Measurements from ENCODE around the gene DNAH7. TPM values are rescaled to one million over a fixed set of nuclear protein-coding genes. Genes with fewer than 3 reads are reported as not detected.

DNAH7 gene
- total and polyA plus RNA-seq, 2 of the 13 experiments (the other 11 are each of a cell fraction or from before 2014, with no cell fraction given) = 0.09 TPM; not detected in 1

DNA sequence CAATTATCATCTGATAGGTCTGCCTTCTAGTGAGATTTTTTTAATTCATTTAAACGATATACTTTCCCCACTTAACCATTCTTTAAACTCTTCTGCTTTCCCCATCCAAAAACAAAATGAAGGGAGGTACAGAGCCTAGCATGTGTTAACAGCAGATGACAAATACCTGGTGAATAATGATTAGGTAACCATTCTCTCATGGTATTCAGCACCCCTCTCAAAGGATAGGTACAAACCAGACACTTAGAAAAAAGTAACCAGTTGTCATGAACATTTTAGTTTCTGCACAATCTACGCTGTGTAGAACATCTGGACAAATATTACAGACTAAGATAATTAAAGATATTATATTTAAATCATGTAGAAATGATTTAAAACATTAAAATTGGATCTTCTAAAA is 56.3 kb downstream of the DNAH7 start:
- no TSS peak for BruUV-seq (replicated peaks)
- WGBS (ENCODE audit: low lambda C conversion rate) = 2% methylated on average over 2 of the region's 2 CpGs

DNA sequence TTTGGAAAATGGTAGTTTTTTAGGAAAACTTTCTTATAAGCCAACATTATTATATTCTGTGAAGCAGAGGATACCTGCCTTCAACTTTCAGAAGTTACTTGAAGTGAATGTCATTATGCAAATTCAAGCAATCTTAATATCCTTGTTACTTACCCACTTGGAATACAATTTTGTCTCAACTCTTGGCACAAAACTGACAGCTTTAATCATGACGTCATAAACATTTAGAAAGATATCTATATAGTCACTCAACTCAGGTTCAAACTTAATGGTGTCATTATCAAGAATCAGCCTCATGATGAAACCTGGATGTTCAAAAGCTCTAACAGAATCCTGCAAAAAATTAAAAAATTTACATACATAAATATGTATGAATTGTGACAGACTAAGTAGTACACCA is 68.1 kb downstream of the DNAH7 start:
- ChIA-PET POLR2A (no interaction called here), CTCF (ENCODE audit: low intra/inter-chr PET ratio, low total read pairs) (no interaction called here)
- no peaks in the 10 kb centered on the region for H3K79me2 ChIP-seq (ENCODE audit: insufficient read depth, low read length)
- no peaks in the 10 kb centered on the region for H3K9me3 ChIP-seq (ENCODE audit: low read length)
- DNase-seq (ENCODE audit: low spot score) (no peak), FAIRE-seq (no peak), ATAC-seq (no peak)
- in situ Hi-C loops (cut with HindIII; ENCODE audit: extremely low pct_ligation_motif_present, low pct_unique_long_range_greater_than_20kb) (no loop called here), intact Hi-C loops (cut with micrococcal nuclease; ENCODE audit: unreplicated experiment) (no loop called here)
- H3K4me3 ChIP-seq (replicated peaks in 1 of 3; ENCODE audit: insufficient read depth in 1 of 3, low read depth in 2 of 3, low read length in 3 of 3) = no peak overlapping the region
- no peak overlapping the region for H3K9ac ChIP-seq (ENCODE audit: insufficient read depth, low read depth, low read length)
- no TSS peak for BruUV-seq (replicated peaks)
- no peak overlapping the region for H2AFZ ChIP-seq (ENCODE audit: low read length)
- WGBS (ENCODE audit: low lambda C conversion rate) = 0% methylated on average over 1 of the region's 1 CpG
- H3K4me1 ChIP-seq (ENCODE audit: insufficient read depth, low read length) = no peaks in the 10 kb centered on the region
- no peaks in the 10 kb centered on the region for H3K36me3 ChIP-seq (replicated peaks in 1 of 2; ENCODE audit: control insufficient read depth in 1 of 2, insufficient read depth in 2 of 2, low read length in 2 of 2)
- no peak overlapping the region for H3K27ac ChIP-seq (ENCODE audit: extremely low read length, insufficient read depth, low read length)
- no peaks in the 10 kb centered on the region for H4K20me1 ChIP-seq (ENCODE audit: insufficient read depth, low read length)
- no peak overlapping the region for H3K4me2 ChIP-seq (ENCODE audit: low read depth, low read length)
- H3K27me3 ChIP-seq (ENCODE audit: control insufficient read depth in 1 of 2, insufficient read depth in 2 of 2, low read length in 2 of 2) = no peaks in the 10 kb centered on the region
- no peak for TF ChIP-seq NBN (conservative IDR thresholded peaks at IDR 0.05)
- TF ChIP-seq ZNF230 (CRISPR knock-in tag; IDR thresholded peaks at IDR 0.05) = no peak
- TF ChIP-seq KDM5A (IDR thresholded peaks at IDR 0.05; ENCODE audit: borderline replicate concordance, low read length) = no peak
- TF ChIP-seq, protein P1, sequence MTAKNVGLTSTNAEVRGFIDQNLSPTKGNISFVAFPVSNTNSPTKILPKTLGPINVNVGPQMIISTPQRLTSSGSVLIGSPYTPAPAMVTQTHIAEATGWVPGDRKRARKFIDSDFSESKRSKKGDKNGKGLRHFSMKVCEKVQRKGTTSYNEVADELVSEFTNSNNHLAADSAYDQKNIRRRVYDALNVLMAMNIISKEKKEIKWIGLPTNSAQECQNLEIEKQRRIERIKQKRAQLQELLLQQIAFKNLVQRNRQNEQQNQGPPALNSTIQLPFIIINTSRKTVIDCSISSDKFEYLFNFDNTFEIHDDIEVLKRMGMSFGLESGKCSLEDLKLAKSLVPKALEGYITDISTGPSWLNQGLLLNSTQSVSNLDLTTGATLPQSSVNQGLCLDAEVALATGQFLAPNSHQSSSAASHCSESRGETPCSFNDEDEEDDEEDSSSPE (CRISPR knock-in tag; IDR thresholded peaks at IDR 0.05) = no peak
- TF ChIP-seq, protein P2, sequence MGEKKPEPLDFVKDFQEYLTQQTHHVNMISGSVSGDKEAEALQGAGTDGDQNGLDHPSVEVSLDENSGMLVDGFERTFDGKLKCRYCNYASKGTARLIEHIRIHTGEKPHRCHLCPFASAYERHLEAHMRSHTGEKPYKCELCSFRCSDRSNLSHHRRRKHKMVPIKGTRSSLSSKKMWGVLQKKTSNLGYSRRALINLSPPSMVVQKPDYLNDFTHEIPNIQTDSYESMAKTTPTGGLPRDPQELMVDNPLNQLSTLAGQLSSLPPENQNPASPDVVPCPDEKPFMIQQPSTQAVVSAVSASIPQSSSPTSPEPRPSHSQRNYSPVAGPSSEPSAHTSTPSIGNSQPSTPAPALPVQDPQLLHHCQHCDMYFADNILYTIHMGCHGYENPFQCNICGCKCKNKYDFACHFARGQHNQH (CRISPR knock-in tag; IDR thresholded peaks at IDR 0.05) = no peak
- TF ChIP-seq NFKB2 (CRISPR knock-in tag; IDR thresholded peaks at IDR 0.05; ENCODE audit: borderline replicate concordance) = no peak
- TF ChIP-seq CREB1 (IDR thresholded peaks at IDR 0.05) = peak; percentile 98
- TF ChIP-seq CREB1 (CRISPR knock-in tag; IDR thresholded peaks at IDR 0.05) = no peak
- TF ChIP-seq TCF7L2 (IDR thresholded peaks at IDR 0.05; ENCODE audit: low read depth, low read length) = no peak
- TF ChIP-seq HNRNPLL (IDR thresholded peaks at IDR 0.05; ENCODE audit: low read depth, low read length, poor library complexity, severe bottlenecking) = no peak
- TF ChIP-seq, protein P3, sequence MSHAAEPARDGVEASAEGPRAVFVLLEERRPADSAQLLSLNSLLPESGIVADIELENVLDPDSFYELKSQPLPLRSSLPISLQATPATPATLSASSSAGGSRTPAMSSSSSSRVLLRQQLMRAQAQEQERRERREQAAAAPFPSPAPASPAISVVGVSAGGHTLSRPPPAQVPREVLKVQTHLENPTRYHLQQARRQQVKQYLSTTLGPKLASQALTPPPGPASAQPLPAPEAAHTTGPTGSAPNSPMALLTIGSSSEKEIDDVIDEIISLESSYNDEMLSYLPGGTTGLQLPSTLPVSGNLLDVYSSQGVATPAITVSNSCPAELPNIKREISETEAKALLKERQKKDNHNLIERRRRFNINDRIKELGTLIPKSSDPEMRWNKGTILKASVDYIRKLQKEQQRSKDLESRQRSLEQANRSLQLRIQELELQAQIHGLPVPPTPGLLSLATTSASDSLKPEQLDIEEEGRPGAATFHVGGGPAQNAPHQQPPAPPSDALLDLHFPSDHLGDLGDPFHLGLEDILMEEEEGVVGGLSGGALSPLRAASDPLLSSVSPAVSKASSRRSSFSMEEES (CRISPR knock-in tag; IDR thresholded peaks at IDR 0.05) = no peak
- TF ChIP-seq SRY (CRISPR knock-in tag; IDR thresholded peaks at IDR 0.05) = no peak

More for the DNA sequence above, 56.3 kb downstream of the DNAH7 start:
- H2AFZ ChIP-seq (ENCODE audit: low read length) = no peak overlapping the region
- H3K27me3 ChIP-seq (ENCODE audit: control insufficient read depth in 1 of 2, insufficient read depth in 2 of 2, low read length in 2 of 2) = no peaks in the 10 kb centered on the region
- ChIA-PET CTCF (ENCODE audit: low intra/inter-chr PET ratio, low total read pairs) (no interaction called here), POLR2A (no interaction called here)
- intact Hi-C loops (cut with micrococcal nuclease; ENCODE audit: unreplicated experiment) = loop anchor here (5.0 kb wide), 1 partner anchor 1625 kb away; no protein-coding TSS in a partner anchor
- no peaks in the 10 kb centered on the region for H3K4me1 ChIP-seq (ENCODE audit: insufficient read depth, low read length)
- no peak overlapping the region for H3K4me2 ChIP-seq (ENCODE audit: low read depth, low read length)
- peaks cover 2% of the 10 kb centered on the region; the same call in 1 of the 2 replicates for H3K9me3 ChIP-seq (ENCODE audit: low read length)
- H3K9ac ChIP-seq (ENCODE audit: insufficient read depth, low read depth, low read length) = no peak overlapping the region
- no peak for DNase-seq (ENCODE audit: low spot score)
- in situ Hi-C loops (cut with HindIII; ENCODE audit: extremely low pct_ligation_motif_present, low pct_unique_long_range_greater_than_20kb) = no loop called here
- H3K4me3 ChIP-seq (replicated peaks in 1 of 3; ENCODE audit: insufficient read depth in 1 of 3, low read depth in 2 of 3, low read length in 3 of 3) = no peak overlapping the region
- H3K36me3 ChIP-seq (replicated peaks in 1 of 2; ENCODE audit: control insufficient read depth in 1 of 2, insufficient read depth in 2 of 2, low read length in 2 of 2) = no peaks in the 10 kb centered on the region
- TF ChIP-seq, protein P4, sequence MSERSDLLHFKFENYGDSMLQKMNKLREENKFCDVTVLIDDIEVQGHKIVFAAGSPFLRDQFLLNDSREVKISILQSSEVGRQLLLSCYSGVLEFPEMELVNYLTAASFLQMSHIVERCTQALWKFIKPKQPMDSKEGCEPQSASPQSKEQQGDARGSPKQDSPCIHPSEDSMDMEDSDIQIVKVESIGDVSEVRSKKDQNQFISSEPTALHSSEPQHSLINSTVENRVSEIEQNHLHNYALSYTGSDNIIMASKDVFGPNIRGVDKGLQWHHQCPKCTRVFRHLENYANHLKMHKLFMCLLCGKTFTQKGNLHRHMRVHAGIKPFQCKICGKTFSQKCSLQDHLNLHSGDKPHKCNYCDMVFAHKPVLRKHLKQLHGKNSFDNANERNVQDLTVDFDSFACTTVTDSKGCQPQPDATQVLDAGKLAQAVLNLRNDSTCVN (CRISPR knock-in tag; IDR thresholded peaks at IDR 0.05; ENCODE audit: borderline replicate concordance) = no peak
- TF ChIP-seq ETV5 (CRISPR knock-in tag; IDR thresholded peaks at IDR 0.05; ENCODE audit: borderline replicate concordance) = no peak
- H4K20me1 ChIP-seq (ENCODE audit: insufficient read depth, low read length) = no peaks in the 10 kb centered on the region
- no peak for FAIRE-seq
- ATAC-seq = no peak
- H3K27ac ChIP-seq (ENCODE audit: extremely low read length, insufficient read depth, low read length) = no peak overlapping the region
- no peaks in the 10 kb centered on the region for H3K79me2 ChIP-seq (ENCODE audit: insufficient read depth, low read length)

Measured in HepG2 (cell line).